Measurements from ENCODE around the gene FBXW4.

GRCh38 chr10:101588879-101589278 lies 106.1 kb downstream of the FBXW4 start:
- TF ChIP-seq CTCF (IDR thresholded peaks at IDR 0.05) (no peak), EP300 (IDR thresholded peaks at IDR 0.05) (no peak)
